ENCODE measurements around the gene MRPL20.
"Not testable (repeated sequence)": the region's sequence is repeated elsewhere in the genome, so short reads cannot be mapped to it uniquely, and the experiment has no call there.

The MRPL20 gene

GRCh38 chr1:1430992-1431844 lies 24.1 kb upstream of the MRPL20 start:
- Histone ChIP-seq H3K9me3 (ENCODE audit: low read length) (no peaks in the 10 kb centered on the region), H2AFZ (ENCODE audit: low read length) (no peak overlapping the region), H3K79me2 (ENCODE audit: insufficient read depth, low read length) (no peaks in the 10 kb centered on the region), H3K9me2 (ENCODE audit: low read depth, low read length) (no peaks in the 10 kb centered on the region), H3K4me2 (ENCODE audit: low read length) (no peak overlapping the region), H3K4me1 (ENCODE audit: insufficient read depth, low read length, severe bottlenecking) (no peaks in the 10 kb centered on the region), H3K4me3 (ENCODE audit: low read depth, low read length, poor library complexity, severe bottlenecking) (no peak overlapping the region), H3K9ac (ENCODE audit: low read length) (no peak overlapping the region), H3K27me3 (ENCODE audit: insufficient read depth, low read length) (peaks cover 7% of the 10 kb centered on the region; the same call in 1 of the 2 replicates), H3K27ac (ENCODE audit: low read depth, low read length, poor library complexity, severe bottlenecking) (no peak overlapping the region), H4K20me1 (ENCODE audit: insufficient read depth, low read length) (no peaks in the 10 kb centered on the region), H3F3A (ENCODE audit: insufficient read depth, low read length) (no peaks in the 10 kb centered on the region), H3K36me3 (ENCODE audit: insufficient read depth, low read length) (no peaks in the 10 kb centered on the region)
- TF ChIP-seq EZH2 (IDR thresholded peaks at IDR 0.05; ENCODE audit: borderline replicate concordance, low read length) (no peak), CTCF (IDR thresholded peaks at IDR 0.05; ENCODE audit: low read length) (no peak)

GRCh38 chr1:1430114-1430982 lies 23.3 kb upstream of the MRPL20 start:
- no peak overlapping the region for H2AFZ ChIP-seq (ENCODE audit: low read length)
- no peaks in the 10 kb centered on the region for H3K9me2 ChIP-seq (ENCODE audit: low read depth, low read length)
- no peak overlapping the region for H3K4me3 ChIP-seq (ENCODE audit: low read depth, low read length, poor library complexity, severe bottlenecking)
- no peaks in the 10 kb centered on the region for H4K20me1 ChIP-seq (ENCODE audit: insufficient read depth, low read length)
- no peak overlapping the region for H3K9ac ChIP-seq (ENCODE audit: low read length)
- H3K4me1 ChIP-seq (ENCODE audit: insufficient read depth, low read length, severe bottlenecking): no peaks in the 10 kb centered on the region
- H3K9me3 ChIP-seq (ENCODE audit: low read length): no peaks in the 10 kb centered on the region
- peaks cover 7% of the 10 kb centered on the region; the same call in 1 of the 2 replicates for H3K27me3 ChIP-seq (ENCODE audit: insufficient read depth, low read length)
- H3K4me2 ChIP-seq (ENCODE audit: low read length): no peak overlapping the region
- no peaks in the 10 kb centered on the region for H3F3A ChIP-seq (ENCODE audit: insufficient read depth, low read length)
- TF ChIP-seq CTCF (IDR thresholded peaks at IDR 0.05; ENCODE audit: low read length) (no peak), EZH2 (IDR thresholded peaks at IDR 0.05; ENCODE audit: borderline replicate concordance, low read length) (no peak)
- H3K36me3 ChIP-seq (ENCODE audit: insufficient read depth, low read length): no peaks in the 10 kb centered on the region
- H3K27ac ChIP-seq (ENCODE audit: low read depth, low read length, poor library complexity, severe bottlenecking): no peak overlapping the region
- H3K79me2 ChIP-seq (ENCODE audit: insufficient read depth, low read length): no peaks in the 10 kb centered on the region

GRCh38 chr1:1429671-1430073 lies 22.6 kb upstream of the MRPL20 start:
- no peaks in the 10 kb centered on the region for H3K4me1 ChIP-seq (ENCODE audit: insufficient read depth, low read length, severe bottlenecking)

GRCh38 chr1:1428967-1429366 lies 21.9 kb upstream of the MRPL20 start:
- not testable (repeated sequence) for H3K4me2 ChIP-seq (ENCODE audit: low read length); H3K27me3 ChIP-seq (ENCODE audit: insufficient read depth, low read length); H3K36me3 ChIP-seq (ENCODE audit: insufficient read depth, low read length); H3K9ac ChIP-seq (ENCODE audit: low read length); H4K20me1 ChIP-seq (ENCODE audit: insufficient read depth, low read length); H3K4me1 ChIP-seq (ENCODE audit: insufficient read depth, low read length, severe bottlenecking); H3K9me3 ChIP-seq (ENCODE audit: low read length); H3K4me3 ChIP-seq (ENCODE audit: low read depth, low read length, poor library complexity, severe bottlenecking); H2AFZ ChIP-seq (ENCODE audit: low read length); H3K79me2 ChIP-seq (ENCODE audit: insufficient read depth, low read length); H3K9me2 ChIP-seq (ENCODE audit: low read depth, low read length); H3F3A ChIP-seq (ENCODE audit: insufficient read depth, low read length); H3K27ac ChIP-seq (ENCODE audit: low read depth, low read length, poor library complexity, severe bottlenecking)

More at GRCh38 chr1:1429671-1430073, 22.6 kb upstream of the MRPL20 start:
- Histone ChIP-seq H3K79me2 (ENCODE audit: insufficient read depth, low read length) (no peaks in the 10 kb centered on the region), H3K9me2 (ENCODE audit: low read depth, low read length) (no peaks in the 10 kb centered on the region), H3K36me3 (ENCODE audit: insufficient read depth, low read length) (no peaks in the 10 kb centered on the region), H3F3A (ENCODE audit: insufficient read depth, low read length) (no peaks in the 10 kb centered on the region), H3K27ac (ENCODE audit: low read depth, low read length, poor library complexity, severe bottlenecking) (no peak overlapping the region), H3K4me2 (ENCODE audit: low read length) (no peak overlapping the region), H3K9ac (ENCODE audit: low read length) (no peak overlapping the region), H3K27me3 (ENCODE audit: insufficient read depth, low read length) (peaks cover under 1% of the 10 kb centered on the region; the same call in 1 of the 2 replicates), H3K9me3 (ENCODE audit: low read length) (no peaks in the 10 kb centered on the region), H4K20me1 (ENCODE audit: insufficient read depth, low read length) (no peaks in the 10 kb centered on the region), H2AFZ (ENCODE audit: low read length) (no peak overlapping the region), H3K4me3 (ENCODE audit: low read depth, low read length, poor library complexity, severe bottlenecking) (no peak overlapping the region)
- TF ChIP-seq EZH2 (IDR thresholded peaks at IDR 0.05; ENCODE audit: borderline replicate concordance, low read length): no peak
- TF ChIP-seq CTCF (IDR thresholded peaks at IDR 0.05; ENCODE audit: low read length): no peak

Data from OCI-LY1 (cell line).